ENCODE data around the gene RBBP4.
"Not testable (repeated sequence)": the region's sequence is repeated elsewhere in the genome, so short reads cannot be mapped to it uniquely, and the experiment has no call there.

RBBP4 gene

GRCh38 chr1:32626176-32626575 is 24.8 kb upstream of the RBBP4 start:
- no peak for DNase-seq (ENCODE audit: low read depth)
- no peak overlapping the region for H3K4me3 ChIP-seq (ENCODE audit: low read length)
- TF ChIP-seq CTCF (conservative IDR thresholded peaks at IDR 0.05; ENCODE audit: low read depth, low read length), result no peak

GRCh38 chr1:32627596-32628162 is 23.3 kb upstream of the RBBP4 start:
- no peak for TF ChIP-seq CTCF (conservative IDR thresholded peaks at IDR 0.05; ENCODE audit: low read depth, low read length)
- H3K4me3 ChIP-seq (ENCODE audit: low read length), result no peak overlapping the region
- no peak for DNase-seq (ENCODE audit: low read depth)

DNA sequence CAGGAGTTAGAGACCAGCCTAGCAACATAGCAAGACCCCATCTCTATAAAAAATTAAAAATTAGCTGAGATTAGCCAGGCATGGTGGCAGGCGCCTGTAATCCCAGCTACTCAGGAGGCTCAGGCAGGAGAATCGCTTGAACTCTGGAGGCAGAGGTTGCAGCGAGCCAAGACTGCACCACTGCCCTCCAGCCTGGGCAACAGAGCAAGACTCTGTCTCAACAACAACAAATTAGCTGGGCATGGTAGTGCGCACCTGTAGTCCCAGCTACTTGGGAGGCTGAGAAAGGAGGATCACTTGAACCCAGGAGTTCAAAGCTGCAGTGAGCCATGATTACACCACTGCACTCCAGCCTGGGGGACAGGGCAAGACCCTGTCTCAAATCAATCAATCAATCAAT is 20.8 kb upstream of the RBBP4 start:
- DNase-seq (ENCODE audit: low read depth); H3K4me3 ChIP-seq (ENCODE audit: low read length): not testable (repeated sequence)

GRCh38 chr1:32632829-32633228 is 18.2 kb upstream of the RBBP4 start:
- no peak overlapping the region for H3K4me3 ChIP-seq (ENCODE audit: low read length)

GRCh38 chr1:32635508-32636277 is 15.3 kb upstream of the RBBP4 start:
- TF ChIP-seq CTCF (conservative IDR thresholded peaks at IDR 0.05; ENCODE audit: low read depth, low read length), result no peak
- H3K4me3 ChIP-seq (ENCODE audit: low read length), result no peak overlapping the region
- no peak for DNase-seq (ENCODE audit: low read depth)

More at GRCh38 chr1:32632829-32633228, 18.2 kb upstream of the RBBP4 start:
- DNase-seq (ENCODE audit: low read depth), result no peak
- no peak for TF ChIP-seq CTCF (conservative IDR thresholded peaks at IDR 0.05; ENCODE audit: low read depth, low read length)

GRCh38 chr1:32636914-32637645 is 13.9 kb upstream of the RBBP4 start:
- no peak overlapping the region for H3K4me3 ChIP-seq (ENCODE audit: low read length)
- no peak for TF ChIP-seq CTCF (conservative IDR thresholded peaks at IDR 0.05; ENCODE audit: low read depth, low read length)
- no peak for DNase-seq (ENCODE audit: low read depth)

- no peak overlapping the region for H3K4me3 ChIP-seq (ENCODE audit: low read length)
- DNase-seq (ENCODE audit: low read depth), result no peak
- TF ChIP-seq CTCF (conservative IDR thresholded peaks at IDR 0.05; ENCODE audit: low read depth, low read length), result no peak
Measured at GRCh38 chr1:32639489-32640075, 11.4 kb upstream of the RBBP4 start.

DNA sequence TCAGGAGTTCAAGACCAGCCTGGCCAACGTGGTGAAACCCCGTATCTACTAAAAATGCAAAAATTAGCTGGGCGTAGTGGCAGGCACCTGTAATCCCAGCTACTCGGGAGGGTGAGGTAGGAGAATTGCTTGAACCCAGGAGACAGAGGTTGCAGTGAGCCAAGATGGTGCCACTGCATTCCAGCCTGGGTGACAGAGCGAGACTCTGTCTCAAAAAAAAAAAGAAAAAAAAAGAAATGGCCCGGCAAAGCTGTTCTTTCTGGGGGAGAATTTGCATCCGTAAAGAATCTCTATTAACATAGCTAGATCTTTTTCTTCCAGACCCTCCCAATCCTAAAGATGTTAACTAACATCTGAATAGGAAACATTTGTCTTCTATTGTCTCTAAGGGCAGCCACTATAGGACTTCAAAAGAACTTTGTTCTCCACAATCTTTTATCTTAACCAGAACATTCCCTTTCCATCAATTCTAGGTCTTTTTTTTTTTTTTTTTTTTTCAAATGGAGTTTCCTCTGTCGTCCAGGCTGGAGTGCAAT is 8.6 kb upstream of the RBBP4 start:
- not testable (repeated sequence) for H3K4me3 ChIP-seq (ENCODE audit: low read length); DNase-seq (ENCODE audit: low read depth)
